Suppressor macrophage treated with lipopolysaccharide for 4 hours (primary cell): ENCODE data around the gene SNAPC2.
A peak's percentile ranks its signal among the peaks of the same experiment; 100 is the strongest.
"Not testable (repeated sequence)": the region's sequence is repeated elsewhere in the genome, so short reads cannot be mapped to it uniquely, and the experiment has no call there.

Experiments
- DNase-seq: peaks from one replicate; pipeline ENCODE4 v3.0.0-alpha.2; 2020

The SNAPC2 gene

GRCh38 chr19:7923295-7924191, 3.4 kb downstream of the SNAPC2 start:
- no peak for DNase-seq

GRCh38 chr19:7924241-7924640, 4.1 kb downstream of the SNAPC2 start:
- no peak for DNase-seq

GRCh38 chr19:7924651-7925170, 4.6 kb downstream of the SNAPC2 start:
- no peak for DNase-seq

GRCh38 chr19:7925171-7925851, 5.2 kb downstream of the SNAPC2 start:
- DNase-seq = peak; percentile 76

GRCh38 chr19:7926021-7926726, 6.0 kb downstream of the SNAPC2 start, which contains the start of gene CTXN1:
CTXN1 (minus strand) TSS chr19:7926135; CDS start chr19:7925538, 597 bp downstream.
- DNase-seq = peak; percentile 62

GRCh38 chr19:7926727-7927604, 6.8 kb downstream of the SNAPC2 start:
- no peak for DNase-seq

- no peak for DNase-seq
These were observed 7.6 kb downstream of the SNAPC2 start for GRCh38 chr19:7927605-7928333.

GRCh38 chr19:7928334-7928706, 8.2 kb downstream of the SNAPC2 start:
- DNase-seq = no peak

GRCh38 chr19:7928741-7929701, 8.9 kb downstream of the SNAPC2 start:
- peak; percentile 27 for DNase-seq

- not testable (repeated sequence) for DNase-seq
These were observed 9.9 kb downstream of the SNAPC2 start for GRCh38 chr19:7930030-7930429.

- DNase-seq = no peak
These were observed 10.6 kb downstream of the SNAPC2 start for GRCh38 chr19:7930765-7931164.

GRCh38 chr19:7931221-7932061, 11.3 kb downstream of the SNAPC2 start:
- DNase-seq = no peak

- DNase-seq = no peak
These were observed 12.3 kb downstream of the SNAPC2 start for GRCh38 chr19:7932276-7932929.

GRCh38 chr19:7932930-7933300, 12.8 kb downstream of the SNAPC2 start:
- DNase-seq = no peak

GRCh38 chr19:7933411-7933810, 13.3 kb downstream of the SNAPC2 start:
- no peak for DNase-seq

- no peak for DNase-seq
These were observed 13.9 kb downstream of the SNAPC2 start for GRCh38 chr19:7933828-7934725.

- DNase-seq = no peak
These were observed 14.6 kb downstream of the SNAPC2 start for GRCh38 chr19:7934766-7935165.

- no peak for DNase-seq
These were observed 20.7 kb downstream of the SNAPC2 start for GRCh38 chr19:7940841-7941240.
